GM21390 (cell line): ENCODE data around the gene ARHGAP44.
A peak's percentile ranks its signal among the peaks of the same experiment; 100 is the strongest.
"Not testable (repeated sequence)": the region's sequence is repeated elsewhere in the genome, so short reads cannot be mapped to it uniquely, and the experiment has no call there.

Experiments
- ATAC-seq: cut with Tn5 transposase; IDR thresholded peaks from one replicate; pipeline ENCODE4 v1.9.1; 2021; ENCODE audit not compliant: unreplicated experiment

Gene ARHGAP44

GRCh38 chr17:12815642-12816141 lies 26.4 kb downstream of the ARHGAP44 start:
- ATAC-seq, result peak; percentile 100

GRCh38 chr17:12821376-12821940 lies 32.2 kb downstream of the ARHGAP44 start:
- no peak for ATAC-seq

GRCh38 chr17:12826431-12826830 lies 37.1 kb downstream of the ARHGAP44 start:
- ATAC-seq, result no peak

- ATAC-seq, result no peak
Observed at GRCh38 chr17:12830777-12831247, 41.5 kb downstream of the ARHGAP44 start.

- ATAC-seq, result no peak
Observed at GRCh38 chr17:12831839-12832238, 42.5 kb downstream of the ARHGAP44 start.

GRCh38 chr17:12839042-12839441 lies 49.7 kb downstream of the ARHGAP44 start:
- no peak for ATAC-seq

GRCh38 chr17:12842936-12843335 lies 53.6 kb downstream of the ARHGAP44 start:
- ATAC-seq, result no peak

GRCh38 chr17:12850996-12851395 lies 61.7 kb downstream of the ARHGAP44 start:
- ATAC-seq, result no peak

GRCh38 chr17:12851901-12852435 lies 62.7 kb downstream of the ARHGAP44 start:
- ATAC-seq, result no peak

- no peak for ATAC-seq
Observed at GRCh38 chr17:12853921-12854320, 64.6 kb downstream of the ARHGAP44 start.

- no peak for ATAC-seq
Observed at GRCh38 chr17:12856416-12856815, 67.1 kb downstream of the ARHGAP44 start.

GRCh38 chr17:12857592-12857991 lies 68.3 kb downstream of the ARHGAP44 start:
- ATAC-seq, result no peak

GRCh38 chr17:12859520-12859919 lies 70.2 kb downstream of the ARHGAP44 start:
- ATAC-seq, result peak; percentile 55

GRCh38 chr17:12865769-12866168 lies 76.5 kb downstream of the ARHGAP44 start:
- ATAC-seq, result no peak

GRCh38 chr17:12866244-12866643 lies 76.9 kb downstream of the ARHGAP44 start:
- no peak for ATAC-seq

GRCh38 chr17:12867726-12868125 lies 78.4 kb downstream of the ARHGAP44 start:
- no peak for ATAC-seq

- not testable (repeated sequence) for ATAC-seq
Observed at GRCh38 chr17:12873415-12874125, 84.3 kb downstream of the ARHGAP44 start.

- no peak for ATAC-seq
Observed at GRCh38 chr17:12877953-12878669, 88.8 kb downstream of the ARHGAP44 start.

GRCh38 chr17:12879096-12879495 lies 89.8 kb downstream of the ARHGAP44 start:
- ATAC-seq, result not testable (repeated sequence)

- no peak for ATAC-seq
Observed at GRCh38 chr17:12883472-12883871, 94.2 kb downstream of the ARHGAP44 start.

GRCh38 chr17:12887088-12887487 lies 97.8 kb downstream of the ARHGAP44 start:
- ATAC-seq, result no peak
